Neural crest cell (in vitro differentiated cells): ENCODE data around the gene MNDA. TPM values are rescaled to one million over a fixed set of nuclear protein-coding genes. Genes with fewer than 3 reads are reported as not detected.
A peak's percentile ranks its signal among the peaks of the same experiment; 100 is the strongest.

Experiments
- DNase-seq: peaks from one replicate; pipeline ENCODE4 v3.0.0; 2021; ENCODE audit warnings: low read depth, mixed read lengths, low spot score
- H3K27ac Mint-ChIP-seq: one replicate; pipeline ENCODE4 v1.8.0; 2021; ENCODE audit warnings: mild to moderate bottlenecking, mixed read lengths; ENCODE audit not compliant: unreplicated experiment
- H3K27me3 Mint-ChIP-seq: 2 replicates; pipeline ENCODE4 v1.8.0; 2021; ENCODE audit warnings: low read depth, mild to moderate bottlenecking, mixed read lengths
- H3K36me3 Mint-ChIP-seq: 2 replicates; pipeline ENCODE4 v1.8.0; 2021; ENCODE audit warnings: low read depth, mild to moderate bottlenecking, mixed read lengths
- H3K4me1 Mint-ChIP-seq: 2 replicates; pipeline ENCODE4 v1.8.0; 2021; ENCODE audit warnings: mixed read lengths
- H3K4me3 Mint-ChIP-seq: one replicate; pipeline ENCODE4 v1.8.0; 2021; ENCODE audit warnings: mild to moderate bottlenecking, mixed read lengths
- H3K9me3 Mint-ChIP-seq: 2 replicates; pipeline ENCODE4 v1.8.0; 2021; ENCODE audit warnings: mixed read lengths
- CTCF ChIP-seq: fragments of 200-600 bp; sonication (generic); conservative IDR thresholded peaks from 2 replicates; pipeline ENCODE4 v1.5.0; 2021; ENCODE audit warnings: antibody characterized with exemption, mild to moderate bottlenecking
- long read RNA-seq: library from polyadenylated mRNA; unstranded; transcript quantifications from one replicate; pipeline ENCODE4 v2.0.0, GENCODE V29; 2020
- total RNA-seq: library from RNA; stranded (reverse); gene quantifications from 2 replicates; pipeline ENCODE4 v1.2.1, GENCODE V29; 2021

Gene MNDA
- not detected in 2 replicates for total RNA-seq
- long read RNA-seq, result 0 reads

GRCh38 chr1:158830904-158831507 is at the start of gene MNDA:
MNDA (plus strand) TSS chr1:158831351; CDS start chr1:158842154, 10,803 bp downstream.
- H3K4me1 Mint-ChIP-seq, result no peaks in the 10 kb centered on the region
- no peak within 1 kb of the TSS for H3K27ac Mint-ChIP-seq

GRCh38 chr1:158793604-158794003 is 37.5 kb upstream of the MNDA start:
- no peak overlapping the region for H3K27ac Mint-ChIP-seq
- no peak for DNase-seq
- no peak overlapping the region for H3K4me3 Mint-ChIP-seq
- H3K36me3 Mint-ChIP-seq, result no peaks in the 10 kb centered on the region
- TF ChIP-seq CTCF, result peak; percentile 46
- no peaks in the 10 kb centered on the region for H3K9me3 Mint-ChIP-seq
- H3K27me3 Mint-ChIP-seq, result peaks cover 16% of the 10 kb centered on the region
- H3K4me1 Mint-ChIP-seq, result no peaks in the 10 kb centered on the region

More at GRCh38 chr1:158830904-158831507, at the start of gene MNDA:
- Mint-ChIP-seq H3K4me3 (no peak within 1 kb of the TSS), H3K9me3 (peaks cover 16% of the 10 kb centered on the region), H3K36me3 (peaks cover 4% of the 10 kb centered on the region), H3K27me3 (no peaks in the 10 kb centered on the region)
- no peak for DNase-seq
- no peak for TF ChIP-seq CTCF

GRCh38 chr1:158794247-158794646 is 36.9 kb upstream of the MNDA start:
- Mint-ChIP-seq H3K9me3 (no peaks in the 10 kb centered on the region), H3K36me3 (no peaks in the 10 kb centered on the region), H3K4me3 (no peak overlapping the region), H3K27me3 (peaks cover 19% of the 10 kb centered on the region), H3K4me1 (no peaks in the 10 kb centered on the region), H3K27ac (no peak overlapping the region)
- TF ChIP-seq CTCF, result no peak
- no peak for DNase-seq

GRCh38 chr1:158798531-158798930 is 32.6 kb upstream of the MNDA start:
- Mint-ChIP-seq H3K4me3 (no peak overlapping the region), H3K4me1 (no peaks in the 10 kb centered on the region), H3K27me3 (peaks cover 56% of the 10 kb centered on the region), H3K36me3 (no peaks in the 10 kb centered on the region), H3K27ac (no peak overlapping the region), H3K9me3 (no peaks in the 10 kb centered on the region)
- no peak for DNase-seq
- peak; percentile 32 for TF ChIP-seq CTCF

GRCh38 chr1:158799689-158800088 is 31.5 kb upstream of the MNDA start:
- H3K27ac Mint-ChIP-seq, result no peak overlapping the region

More at GRCh38 chr1:158799689-158800088, 31.5 kb upstream of the MNDA start:
- Mint-ChIP-seq H3K4me3 (no peak overlapping the region), H3K36me3 (no peaks in the 10 kb centered on the region), H3K4me1 (no peaks in the 10 kb centered on the region), H3K9me3 (no peaks in the 10 kb centered on the region), H3K27me3 (peaks cover 57% of the 10 kb centered on the region)
- no peak for TF ChIP-seq CTCF
- no peak for DNase-seq
